Measurements from ENCODE around the gene CTNNBIP1.

Gene CTNNBIP1

GRCh38 chr1:9822490-9822889, 87.6 kb downstream of the CTNNBIP1 start:
- ChIA-PET POLR2A (interaction anchor here (1.0 kb wide), 1 partner anchor 18 kb away, joined by 3 read pairs; no protein-coding TSS in a partner anchor), CTCF (interaction anchor here (0.5 to 1.8 kb wide), 4 partner anchors 18 to 44 kb away, joined by 3 to 10 read pairs (median 4); no protein-coding TSS in a partner anchor)
- Histone ChIP-seq H3K4me1 (ENCODE audit: control insufficient read depth, insufficient read depth, low read length) (peaks cover 24% of the 10 kb centered on the region), H3K4me3 (ENCODE audit: low read depth, low read length) (peak overlapping the region; percentile 89), H3K27ac (ENCODE audit: extremely low read depth, low read depth, low read length) (no peak overlapping the region; the same call in 1 of the 2 replicates), H3K36me3 (ENCODE audit: control insufficient read depth in 2 of 2, insufficient read depth in 1 of 2, low read length in 2 of 2) (no peaks in the 10 kb centered on the region; a peak in 1 of 3 replicates), H3K9me3 (ENCODE audit: control insufficient read depth, insufficient read depth, low read depth, low read length) (no peaks in the 10 kb centered on the region)
- TF ChIP-seq HOXD13 (CRISPR knock-in tag; IDR thresholded peaks at IDR 0.05; ENCODE audit: borderline replicate concordance): no peak
- no peak for TF ChIP-seq FEZF1 (tag by site-specific recombination; IDR thresholded peaks at IDR 0.05)
- TF ChIP-seq BCL11A (tag by site-specific recombination; IDR thresholded peaks at IDR 0.05; ENCODE audit: low read depth): no peak
- TF ChIP-seq BCL11B (tag by site-specific recombination; IDR thresholded peaks at IDR 0.05; ENCODE audit: low read depth): no peak
- no peak for TF ChIP-seq ZNF280D (tag by site-specific recombination; IDR thresholded peaks at IDR 0.05)
- no peak for TF ChIP-seq ZNF114 (tag by site-specific recombination; IDR thresholded peaks at IDR 0.05)

- ChIA-PET POLR2A (interaction anchor here (0.6 kb wide), 1 partner anchor 36 kb away, joined by 5 read pairs; no protein-coding TSS in a partner anchor), CTCF (interaction anchor here (1.8 kb wide), 1 partner anchor 37 kb away, joined by 10 read pairs; no protein-coding TSS in a partner anchor)
- H3K4me1 ChIP-seq (ENCODE audit: control insufficient read depth, insufficient read depth, low read length): peaks cover 24% of the 10 kb centered on the region
- TF ChIP-seq, protein P1, sequence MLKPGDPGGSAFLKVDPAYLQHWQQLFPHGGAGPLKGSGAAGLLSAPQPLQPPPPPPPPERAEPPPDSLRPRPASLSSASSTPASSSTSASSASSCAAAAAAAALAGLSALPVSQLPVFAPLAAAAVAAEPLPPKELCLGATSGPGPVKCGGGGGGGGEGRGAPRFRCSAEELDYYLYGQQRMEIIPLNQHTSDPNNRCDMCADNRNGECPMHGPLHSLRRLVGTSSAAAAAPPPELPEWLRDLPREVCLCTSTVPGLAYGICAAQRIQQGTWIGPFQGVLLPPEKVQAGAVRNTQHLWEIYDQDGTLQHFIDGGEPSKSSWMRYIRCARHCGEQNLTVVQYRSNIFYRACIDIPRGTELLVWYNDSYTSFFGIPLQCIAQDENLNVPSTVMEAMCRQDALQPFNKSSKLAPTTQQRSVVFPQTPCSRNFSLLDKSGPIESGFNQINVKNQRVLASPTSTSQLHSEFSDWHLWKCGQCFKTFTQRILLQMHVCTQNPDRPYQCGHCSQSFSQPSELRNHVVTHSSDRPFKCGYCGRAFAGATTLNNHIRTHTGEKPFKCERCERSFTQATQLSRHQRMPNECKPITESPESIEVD (tag by site-specific recombination; IDR thresholded peaks at IDR 0.05): 0 out of 2 replicates have a peak, but pooled peaks have one; percentile 20
- TF ChIP-seq ZNF2 (tag by site-specific recombination; IDR thresholded peaks at IDR 0.05): peak; percentile 77
- no peak for TF ChIP-seq TCF7L2 (IDR thresholded peaks at IDR 0.05; ENCODE audit: borderline replicate concordance, low read depth, low read length)
- no peak for TF ChIP-seq ZSCAN16 (tag by site-specific recombination; IDR thresholded peaks at IDR 0.05)
- no peaks in the 10 kb centered on the region for H3K9me3 ChIP-seq (ENCODE audit: control insufficient read depth, insufficient read depth, low read depth, low read length)
- peak overlapping the region; percentile 89; the same call in 1 of the 2 replicates for H3K4me3 ChIP-seq (ENCODE audit: low read depth, low read length)
- H3K27ac ChIP-seq (ENCODE audit: extremely low read depth, low read depth, low read length): no peak overlapping the region
- no peaks in the 10 kb centered on the region; a peak in 1 of 3 replicates for H3K36me3 ChIP-seq (ENCODE audit: control insufficient read depth in 2 of 2, insufficient read depth in 1 of 2, low read length in 2 of 2)
Observed at GRCh38 chr1:9821710-9822109, 88.4 kb downstream of the CTNNBIP1 start.

DNA sequence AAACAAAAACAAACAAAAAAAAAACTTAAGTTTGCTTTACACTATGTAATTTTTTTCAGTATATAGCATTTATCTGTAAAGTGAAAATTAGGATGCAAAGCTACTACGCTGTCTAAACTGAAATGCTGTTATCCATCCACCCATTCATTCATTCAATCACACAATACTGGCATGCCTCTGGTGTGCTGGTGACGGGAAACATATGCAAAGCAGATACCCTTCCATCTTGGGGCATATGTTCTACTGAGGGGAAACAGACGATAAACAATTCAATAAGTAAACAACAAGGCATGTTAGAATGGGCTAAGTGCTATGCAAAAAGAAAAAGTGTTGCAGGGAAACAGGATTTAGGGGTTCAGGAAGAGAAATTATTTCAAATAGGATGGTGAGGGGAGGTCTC, 89.5 kb downstream of the CTNNBIP1 start:
- H3K36me3 ChIP-seq (ENCODE audit: control insufficient read depth in 2 of 2, insufficient read depth in 1 of 2, low read length in 2 of 2): no peaks in the 10 kb centered on the region; a peak in 1 of 3 replicates
- H3K27ac ChIP-seq (ENCODE audit: extremely low read depth, low read depth, low read length): no peak overlapping the region
- CTCF ChIA-PET: no interaction called here
- peaks cover 20% of the 10 kb centered on the region for H3K4me1 ChIP-seq (ENCODE audit: control insufficient read depth, insufficient read depth, low read length)
- H3K4me3 ChIP-seq (ENCODE audit: low read depth, low read length): no peak overlapping the region
- TF ChIP-seq ZBTB10 (tag by site-specific recombination; IDR thresholded peaks at IDR 0.05) (no peak), ZNF529 (tag by site-specific recombination; IDR thresholded peaks at IDR 0.05; ENCODE audit: insufficient replicate concordance) (no peak), SP7 (tag by site-specific recombination; IDR thresholded peaks at IDR 0.05) (no peak), ZNF600 (tag by site-specific recombination; IDR thresholded peaks at IDR 0.05) (0 out of 2 replicates have a peak, but pooled peaks have one; percentile 3)
- no peaks in the 10 kb centered on the region for H3K9me3 ChIP-seq (ENCODE audit: control insufficient read depth, insufficient read depth, low read depth, low read length)
- POLR2A ChIA-PET: no interaction called here

All from HEK293 (cell line).